Putamen (tissue), 1 donor: Measurements from ENCODE around the gene ZCCHC7.
"Not testable (repeated sequence)": the region's sequence is repeated elsewhere in the genome, so short reads cannot be mapped to it uniquely, and the experiment has no call there.

ENCODE experiments used
- DNase-seq: peaks from one replicate; pipeline ENCODE4 v3.0.0-alpha.2; 2016; ENCODE audit warnings: low spot score

ZCCHC7 gene

DNA sequence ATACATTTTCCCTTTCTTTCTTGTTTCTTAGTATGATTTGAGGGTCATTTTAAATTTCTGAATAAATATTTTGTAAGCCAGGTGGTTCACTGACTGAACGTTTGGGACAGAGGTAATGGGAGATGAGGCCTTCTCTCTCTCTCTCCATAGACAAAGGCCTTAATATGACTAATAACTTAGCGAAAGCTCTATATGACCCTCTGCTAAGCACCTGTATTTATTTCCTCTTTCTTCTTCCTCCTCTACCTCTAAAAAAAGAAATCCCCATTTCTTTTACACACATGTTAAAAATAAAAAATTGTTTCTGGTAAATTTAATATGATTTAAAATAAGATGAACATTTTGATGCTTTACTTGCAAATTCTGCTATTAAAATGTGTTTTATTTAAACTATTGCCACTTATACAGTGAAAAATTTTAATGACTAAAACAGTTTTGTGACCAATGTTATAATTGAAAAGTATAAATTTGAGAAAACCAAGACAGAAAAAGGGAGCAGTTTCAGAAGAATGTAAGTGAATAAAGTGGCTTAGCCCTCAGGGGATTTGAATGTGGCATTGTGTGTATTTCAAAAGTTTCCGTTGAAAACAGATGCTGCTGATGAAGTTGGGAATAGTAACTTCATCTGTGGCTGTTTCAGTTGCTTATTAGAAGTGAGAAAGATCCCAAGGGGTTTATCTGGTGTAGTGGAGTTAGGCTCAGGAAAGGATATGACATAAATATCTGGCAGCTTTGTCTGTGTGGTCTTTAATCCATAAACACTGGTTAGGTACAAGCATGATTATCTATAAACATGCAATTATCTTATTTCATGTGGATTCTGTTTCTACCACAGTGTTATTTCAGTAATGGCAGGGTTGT is 173.5 kb downstream of the ZCCHC7 start:
- no peak for DNase-seq

DNA sequence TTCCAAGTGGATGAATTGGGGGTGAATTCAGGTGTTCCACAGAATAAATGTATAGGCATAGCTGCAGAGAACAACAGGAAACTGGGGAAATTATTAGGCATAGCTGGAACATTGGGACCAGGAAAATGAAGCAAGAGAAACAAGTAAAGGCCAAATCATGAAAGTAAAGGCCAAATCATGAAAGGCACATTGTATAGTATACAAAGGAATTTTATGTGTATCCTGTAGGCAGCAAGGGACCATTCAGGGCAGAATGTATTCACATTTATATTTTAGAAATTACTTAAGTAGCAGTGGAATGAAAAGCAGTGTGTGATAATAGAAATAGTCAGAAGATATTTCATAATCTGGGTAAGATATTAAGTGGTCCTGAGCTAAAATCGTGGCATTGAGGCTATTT is 174.8 kb downstream of the ZCCHC7 start:
- no peak for DNase-seq

DNA sequence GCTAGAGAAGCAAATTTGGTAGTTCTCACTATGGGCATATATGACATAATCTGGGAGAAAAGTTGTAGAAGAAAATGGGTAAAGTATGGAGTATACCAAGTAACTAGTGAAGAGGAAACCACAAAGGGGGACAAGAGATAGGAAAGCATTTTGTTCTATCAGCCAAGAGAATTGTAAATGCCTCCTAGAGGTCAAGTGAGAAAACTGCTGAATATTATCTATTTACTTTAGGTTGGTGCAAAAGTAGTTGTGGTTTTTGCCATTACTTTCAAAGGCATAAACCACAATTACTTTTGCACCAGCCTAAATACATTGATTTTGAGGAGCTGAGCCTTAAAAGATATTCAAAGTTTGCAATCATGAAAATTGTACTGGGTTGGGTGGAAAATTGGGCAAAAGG is 175.4 kb downstream of the ZCCHC7 start:
- DNase-seq = no peak

DNA sequence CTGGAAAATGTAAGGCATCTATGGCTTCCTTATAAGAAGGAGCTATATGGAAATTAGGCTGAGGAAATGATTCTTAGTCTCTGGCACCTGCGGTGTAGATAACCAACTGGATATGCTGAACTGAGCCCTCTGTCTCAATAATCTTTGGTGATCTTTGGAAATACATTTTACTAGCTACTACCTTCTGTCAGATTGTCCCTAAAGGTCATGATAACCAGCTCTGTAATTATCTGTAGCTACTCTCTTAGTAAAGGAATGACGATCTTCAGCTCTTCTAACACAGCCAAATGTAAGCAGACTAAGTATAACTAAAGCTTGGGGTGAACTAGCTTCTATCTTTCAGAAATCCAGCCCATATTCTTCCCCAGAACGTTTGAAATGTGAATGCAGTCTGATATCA is 177.2 kb downstream of the ZCCHC7 start:
- DNase-seq = no peak

DNA sequence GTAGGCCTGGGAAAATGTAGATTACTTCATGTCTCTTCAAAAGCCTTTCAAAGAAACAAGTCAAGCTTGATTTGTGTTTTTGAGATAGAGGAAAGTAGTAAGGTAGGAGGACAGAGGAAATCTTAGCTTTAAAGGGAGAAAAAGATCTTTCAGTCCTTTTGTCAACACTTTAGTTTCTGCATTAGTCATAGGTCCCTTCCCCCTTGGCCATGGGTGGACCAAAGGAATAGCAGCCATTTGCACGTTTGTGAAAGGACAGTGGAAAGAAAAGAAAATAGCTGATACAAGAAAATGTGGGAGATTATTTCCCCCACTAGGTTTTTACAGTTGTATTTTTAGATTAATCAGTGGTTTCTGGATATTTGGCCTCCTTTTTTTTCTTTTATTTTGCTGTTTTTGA is 180.2 kb downstream of the ZCCHC7 start:
- no peak for DNase-seq

DNA sequence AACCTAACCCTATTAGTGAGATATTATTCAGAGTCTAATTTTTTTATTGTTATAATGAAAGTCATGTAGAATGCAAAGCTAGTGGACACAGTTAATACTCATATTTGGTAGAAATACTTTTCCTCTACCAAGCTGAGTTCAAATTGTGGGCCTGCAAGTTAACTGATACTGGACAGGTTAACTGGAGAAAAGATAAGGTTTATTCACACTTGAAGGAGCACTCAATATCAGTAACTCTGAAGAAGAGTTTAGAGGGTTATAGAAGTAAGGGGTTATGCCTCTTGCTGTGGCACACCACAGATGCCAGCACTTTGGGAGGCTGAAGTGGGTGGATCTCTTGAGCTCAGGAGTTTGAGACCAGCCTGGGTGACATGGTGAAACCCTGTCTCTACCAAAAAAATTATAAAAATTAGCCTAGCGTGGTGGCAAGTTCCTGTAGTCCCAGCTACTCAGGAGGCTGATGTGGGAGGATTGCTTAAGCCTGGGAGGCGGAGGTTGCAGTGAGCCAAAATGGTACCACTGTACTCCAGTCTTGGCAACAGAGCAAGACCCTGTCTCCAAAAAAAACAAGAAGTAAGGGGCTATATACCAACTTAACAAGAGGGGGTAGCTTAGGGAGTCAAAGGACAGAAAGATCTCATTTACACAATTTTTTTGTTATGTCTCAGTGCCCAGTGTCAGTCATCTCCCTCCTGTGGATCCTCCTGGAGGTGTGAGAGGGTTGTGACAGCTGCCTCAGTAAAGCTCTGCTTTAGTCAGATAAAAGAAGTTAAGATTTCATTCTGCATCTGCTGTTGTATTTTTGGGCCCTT is 180.9 kb downstream of the ZCCHC7 start:
- DNase-seq = no peak

DNA sequence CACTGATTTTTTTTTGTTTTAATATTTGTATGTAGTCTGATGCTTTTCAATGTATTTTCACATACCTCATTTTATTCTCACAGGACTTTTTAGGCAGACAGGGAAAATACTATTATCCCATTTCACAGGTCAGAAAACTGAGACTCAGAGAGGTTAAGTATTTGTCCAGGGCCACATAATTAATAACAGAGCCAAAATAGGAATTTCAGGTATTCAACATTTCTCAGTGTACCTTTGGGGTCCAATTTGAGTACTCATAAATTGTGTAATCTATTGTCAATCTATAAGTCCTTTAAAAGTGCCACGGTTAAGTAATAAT is 181.4 kb downstream of the ZCCHC7 start:
- no peak for DNase-seq

DNA sequence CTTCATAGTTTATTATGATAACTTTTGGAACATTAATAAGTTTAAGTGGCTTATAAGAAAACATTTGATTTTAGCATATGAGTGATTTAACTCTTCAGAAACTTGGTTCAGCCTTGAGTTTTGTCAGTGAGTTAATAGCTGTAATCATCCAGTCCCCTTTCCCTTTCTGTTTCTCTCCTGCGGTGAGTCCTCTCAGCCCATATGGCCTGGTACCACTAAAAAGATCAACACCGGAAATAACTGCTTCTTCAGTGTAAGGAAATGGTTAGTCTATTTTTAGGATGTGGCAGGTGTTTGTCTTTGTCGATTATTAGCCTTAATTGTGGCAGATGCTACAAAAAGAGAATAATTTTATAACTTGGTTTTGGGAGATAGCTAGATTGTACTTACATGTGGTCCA is 181.9 kb downstream of the ZCCHC7 start:
- DNase-seq = no peak

DNA sequence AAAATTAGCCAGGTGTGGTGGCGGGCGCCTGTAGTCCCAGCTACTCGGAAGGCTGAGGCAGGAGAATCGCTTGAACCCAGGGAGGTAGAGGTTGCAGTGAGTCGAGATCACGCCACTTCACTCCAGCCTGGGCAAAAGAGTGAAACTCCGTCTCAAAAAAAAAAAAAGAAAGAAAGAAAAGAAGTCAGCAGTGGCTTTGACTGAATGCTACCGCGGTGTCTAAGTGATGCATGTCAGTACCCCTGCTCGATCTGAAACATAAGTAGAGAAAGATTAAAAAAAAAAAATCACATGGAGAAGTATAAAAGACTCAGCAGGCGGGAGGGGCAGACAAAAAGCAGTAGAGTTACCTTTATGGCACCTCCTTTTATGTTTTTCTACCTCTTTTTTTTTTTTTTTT is 182.9 kb downstream of the ZCCHC7 start:
- DNase-seq = not testable (repeated sequence)

DNA sequence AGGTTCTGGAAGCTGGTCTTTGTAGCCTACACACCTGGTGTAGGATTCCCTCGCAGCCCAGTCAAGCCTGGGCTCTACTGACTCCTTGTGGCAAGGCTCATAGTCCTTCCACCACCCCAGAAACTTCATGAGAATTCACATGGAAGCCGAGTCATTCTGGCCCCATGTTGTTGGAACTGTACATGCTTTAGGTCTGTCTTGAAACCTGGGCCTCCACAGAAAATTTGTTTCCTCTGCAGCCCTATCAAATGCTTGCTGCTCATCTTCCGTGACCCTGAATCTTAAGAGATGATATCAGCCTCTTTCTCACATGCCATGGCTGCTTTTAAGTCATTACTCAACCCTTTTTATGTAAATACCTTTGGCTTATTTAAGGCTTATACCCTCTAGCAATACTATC is 188.8 kb downstream of the ZCCHC7 start:
- DNase-seq = no peak

DNA sequence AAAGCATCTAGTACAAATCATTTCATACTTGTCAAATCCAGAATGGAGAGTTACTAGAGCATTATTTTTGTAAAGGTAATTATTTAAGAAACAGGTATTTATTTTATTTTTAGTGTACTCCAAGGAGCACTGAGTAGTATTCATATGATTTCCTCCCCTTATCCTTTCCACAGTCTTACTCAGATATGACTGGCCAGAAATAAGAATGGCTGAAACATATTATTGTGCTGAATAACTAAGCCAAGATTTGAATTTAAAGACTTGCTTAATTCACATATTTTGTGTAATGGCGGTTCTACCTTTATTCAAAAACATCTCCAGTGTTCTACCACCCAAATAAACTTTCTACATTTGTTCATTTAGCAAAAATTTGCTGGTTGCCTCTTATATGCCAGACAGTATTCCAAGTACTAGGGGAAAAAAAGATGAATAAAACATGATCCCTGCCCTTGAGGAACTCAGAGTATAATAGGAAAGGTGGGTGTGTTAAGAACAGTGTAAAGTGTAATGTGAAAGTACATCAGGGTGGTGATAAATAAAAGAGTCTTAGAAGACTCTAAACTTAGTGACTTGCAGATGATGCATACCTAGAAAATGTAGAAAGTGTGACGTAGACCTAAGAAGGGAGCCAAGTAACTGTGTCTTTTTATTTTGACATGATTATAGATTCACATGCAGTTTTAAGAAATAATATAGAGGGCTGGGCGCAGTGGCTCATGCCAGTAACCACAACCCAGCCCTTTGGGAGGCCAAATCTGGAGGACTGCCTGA is 191.7 kb downstream of the ZCCHC7 start:
- DNase-seq = peak; percentile 47

DNA sequence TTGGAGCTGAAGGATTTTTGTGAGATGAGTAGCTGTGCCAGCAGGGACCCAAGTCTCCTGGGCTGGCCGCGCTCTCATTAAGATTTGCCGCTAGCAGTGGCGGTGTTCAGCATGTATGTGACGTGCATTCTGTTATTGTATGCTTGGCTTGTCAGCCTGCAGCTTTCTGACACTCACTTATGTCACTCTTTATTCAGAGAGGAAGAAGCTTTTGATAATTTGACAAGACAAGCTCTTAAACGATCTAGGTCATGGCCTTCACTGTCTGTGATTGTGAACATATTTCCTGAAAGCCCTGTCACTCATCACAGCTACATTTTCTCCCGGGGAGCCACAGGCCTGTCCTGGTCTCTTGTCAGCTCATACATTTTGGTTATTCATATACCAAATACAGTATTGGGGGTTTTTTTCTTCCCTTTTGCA is 203.9 kb downstream of the ZCCHC7 start:
- peak; percentile 29 for DNase-seq

DNA sequence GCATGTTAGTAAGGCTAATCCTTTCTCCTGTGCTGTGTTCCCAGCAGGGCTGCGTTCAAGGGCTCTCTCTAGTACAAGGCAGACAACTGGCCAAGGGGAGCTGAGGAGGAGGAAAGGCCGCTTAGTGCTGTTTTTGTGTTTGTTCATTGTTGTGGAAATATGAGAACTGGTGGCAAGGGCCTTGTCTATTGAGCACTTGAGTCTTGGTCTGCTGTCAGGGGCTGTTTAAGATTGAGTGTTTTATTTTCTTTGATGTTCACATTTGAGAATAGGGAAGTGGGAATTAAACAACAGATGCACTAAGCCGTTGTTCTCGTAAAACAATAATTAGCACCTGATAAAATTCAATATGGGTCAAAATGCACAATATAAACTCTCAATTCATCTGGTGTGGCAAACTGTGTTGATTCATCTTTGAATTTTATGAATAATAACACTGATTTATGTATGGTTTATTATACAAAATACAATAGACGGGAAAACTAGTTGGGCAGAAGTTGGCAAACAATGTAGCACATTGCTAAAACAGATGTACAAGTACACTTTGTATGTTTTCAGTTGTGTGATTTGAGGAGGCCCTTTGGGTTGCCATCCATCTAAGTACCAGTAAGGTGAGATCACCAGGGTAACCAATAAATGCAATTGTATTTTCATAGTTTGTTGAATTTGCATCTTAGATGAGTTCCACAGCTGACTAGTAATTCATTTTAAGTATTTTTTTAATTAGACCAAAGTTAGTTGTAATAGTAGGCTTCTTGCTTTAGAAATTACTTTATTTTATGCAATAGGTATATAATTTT is 204.5 kb downstream of the ZCCHC7 start:
- DNase-seq = peak; percentile 14

DNA sequence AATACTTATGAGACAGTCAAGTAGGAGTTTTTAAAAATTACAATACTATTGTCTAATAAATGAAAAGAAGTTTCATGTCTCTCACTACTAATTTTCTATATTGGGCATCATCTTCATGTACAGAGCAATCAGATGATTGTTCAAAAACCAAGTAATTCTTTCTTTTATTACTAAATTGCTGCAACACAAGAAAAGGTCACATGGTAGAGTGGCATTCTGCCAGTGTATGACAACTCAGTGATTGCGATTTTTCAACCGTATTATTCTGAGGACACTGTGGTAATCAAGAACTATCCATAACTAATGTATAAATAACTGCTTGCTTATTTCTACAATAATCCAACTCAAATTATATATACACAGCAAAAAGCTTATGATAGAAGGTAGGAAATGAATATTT is 205.4 kb downstream of the ZCCHC7 start:
- no peak for DNase-seq

DNA sequence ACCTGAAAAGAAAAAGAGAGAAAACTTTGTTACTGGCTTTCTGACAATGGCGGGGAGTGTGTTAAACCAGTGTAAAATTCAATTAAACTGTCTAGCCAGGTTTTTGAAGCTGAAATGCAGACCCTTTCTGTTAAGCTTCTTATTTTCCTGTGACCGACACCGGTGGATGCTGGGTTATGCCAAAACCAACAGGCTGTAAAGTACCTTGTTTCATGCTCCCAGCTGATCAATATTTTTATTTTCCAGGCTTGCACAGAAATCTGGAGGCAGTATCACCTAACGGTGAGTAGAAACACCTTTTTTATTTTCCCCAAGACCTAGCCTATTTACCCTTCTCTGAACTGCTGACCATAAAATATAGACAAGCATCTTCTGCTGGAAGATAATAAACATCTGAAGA is 207.2 kb downstream of the ZCCHC7 start:
- no peak for DNase-seq

DNA sequence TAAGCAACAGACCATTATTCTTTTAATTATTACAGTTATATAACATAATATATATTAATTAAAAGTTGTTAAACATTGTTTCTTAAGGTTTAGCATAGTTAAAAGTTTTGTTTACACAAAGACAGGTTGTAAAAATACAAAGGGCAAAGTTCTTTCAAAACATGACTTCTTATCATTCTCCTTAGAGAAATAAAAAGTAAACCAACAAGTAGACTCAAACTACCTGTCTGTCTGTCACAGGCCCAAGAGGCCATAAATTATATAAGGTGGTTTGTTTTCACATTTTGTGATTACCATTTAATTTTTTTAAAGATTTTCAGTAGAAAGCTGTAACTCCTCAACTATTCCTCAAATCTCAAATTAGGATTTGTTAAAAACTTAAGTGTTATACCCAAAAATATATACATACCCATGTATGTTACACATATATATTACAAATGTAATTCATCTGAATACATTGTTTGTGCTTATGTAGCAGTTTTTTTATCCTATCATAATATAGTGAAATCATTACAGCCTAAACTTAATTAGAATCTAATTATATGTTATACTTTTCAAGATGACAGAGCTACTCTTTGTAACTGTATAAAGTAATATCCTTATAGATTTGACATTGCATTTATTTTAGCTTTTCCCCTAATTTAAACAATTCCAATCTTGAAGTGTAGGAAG is 208.3 kb downstream of the ZCCHC7 start:
- DNase-seq = no peak

DNA sequence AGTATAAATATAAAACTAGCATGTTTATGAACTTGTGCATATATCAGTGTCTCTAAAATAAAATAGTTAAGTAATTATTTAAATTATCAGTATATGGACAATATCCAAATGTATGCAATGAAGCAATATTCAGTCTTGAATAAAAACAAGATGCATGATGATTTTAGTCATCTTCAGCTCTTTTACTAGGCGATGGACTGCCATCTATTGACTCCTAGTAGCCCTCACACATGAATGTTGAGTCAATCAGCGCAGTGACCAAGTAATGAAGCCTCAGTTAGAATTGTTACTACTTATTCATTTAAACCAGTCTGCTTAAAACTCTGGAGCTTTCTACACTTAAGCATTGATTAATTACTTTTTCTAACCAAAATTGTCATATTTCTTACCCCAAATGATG is 209.2 kb downstream of the ZCCHC7 start:
- no peak for DNase-seq

DNA sequence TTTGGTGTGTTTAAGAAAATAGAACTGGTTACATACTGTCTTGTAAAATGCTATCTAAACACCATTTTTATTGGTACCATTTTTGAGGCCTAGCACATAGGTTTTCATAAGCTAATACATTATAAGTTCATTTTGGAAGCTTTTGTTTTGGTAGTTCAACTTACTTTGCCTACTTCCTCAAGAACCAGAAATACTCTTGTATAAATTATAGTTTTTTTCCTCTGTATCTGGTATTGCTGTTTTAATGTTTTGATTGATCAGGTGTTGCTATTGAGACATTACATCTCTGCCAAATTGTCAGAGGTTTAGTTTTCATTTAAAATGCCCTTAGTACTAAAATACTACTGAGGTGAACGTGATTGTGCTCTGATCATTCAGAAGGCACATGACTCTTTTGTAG is 211.5 kb downstream of the ZCCHC7 start:
- no peak for DNase-seq

DNA sequence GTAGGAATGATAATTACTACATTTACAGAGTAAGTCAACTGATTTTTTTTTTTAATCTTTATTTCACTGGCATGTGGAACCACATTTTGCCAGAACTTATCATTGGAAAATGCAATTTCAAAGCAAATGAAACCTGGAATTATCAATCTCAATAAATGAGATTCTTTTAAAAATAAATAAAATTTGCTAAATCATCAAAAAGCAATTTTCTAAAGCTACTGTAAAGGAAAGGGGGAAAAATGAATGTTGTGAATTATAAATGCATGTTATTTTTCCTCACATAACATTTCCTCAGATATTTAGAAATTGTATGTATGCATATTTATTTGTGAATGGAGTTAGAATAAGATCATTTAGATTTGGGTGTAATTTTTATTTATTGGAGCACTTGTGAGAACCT is 212.2 kb downstream of the ZCCHC7 start:
- DNase-seq = no peak

DNA sequence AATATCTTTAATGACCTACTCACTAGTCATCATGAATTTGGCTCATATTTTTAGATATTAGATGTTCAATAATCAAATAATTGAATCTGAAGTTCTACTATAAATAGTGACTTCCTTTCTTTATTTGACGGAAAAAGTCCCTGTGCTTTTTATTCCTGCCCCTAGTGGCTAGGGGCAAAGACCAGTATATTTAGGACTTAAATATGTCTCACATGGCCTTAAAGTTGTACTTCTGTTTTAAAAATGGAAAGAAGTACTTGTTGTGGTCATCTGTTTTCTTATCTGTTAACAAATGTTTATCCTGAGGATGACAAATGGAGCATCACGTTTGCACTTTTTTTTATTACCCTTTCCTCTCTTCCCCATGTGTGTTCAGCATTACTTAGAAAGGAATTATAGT is 212.9 kb downstream of the ZCCHC7 start:
- DNase-seq = no peak

DNA sequence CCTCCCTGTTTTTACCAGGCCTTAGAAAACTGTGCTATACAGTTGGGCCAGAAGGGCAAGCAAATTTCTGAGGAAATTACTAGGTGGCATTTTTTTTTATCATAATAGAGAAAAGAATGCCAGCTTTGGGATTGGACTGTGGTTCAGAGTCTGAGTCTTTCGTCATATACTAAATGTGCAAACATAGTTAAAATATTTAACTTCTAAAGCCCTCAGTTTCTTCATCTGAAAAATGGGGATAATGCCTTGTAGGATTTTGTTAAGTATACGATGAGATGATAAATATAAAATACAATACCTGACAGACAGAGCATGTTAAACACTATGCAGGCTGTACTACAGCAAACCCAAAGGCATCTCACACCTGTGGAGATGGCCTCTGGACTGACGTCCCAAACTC is 214.9 kb downstream of the ZCCHC7 start:
- no peak for DNase-seq
